ENCODE measurements around the gene LBP. TPM values are rescaled to one million over a fixed set of nuclear protein-coding genes. Genes with fewer than 3 reads are reported as not detected.

LBP gene
- total RNA-seq, 2 donors from 2014 or later = 0.18 TPM; not detected in 1

- peaks cover 6% of the 10 kb centered on the region for H3K4me1 Mint-ChIP-seq
- H3K27ac Mint-ChIP-seq = no peak overlapping the region
- TF ChIP-seq CTCF (conservative IDR thresholded peaks at IDR 0.05) = no peak
- no peaks in the 10 kb centered on the region for H3K36me3 Mint-ChIP-seq (ENCODE audit: low read depth)
- Histone ChIP-seq H3K9ac (ENCODE audit: extremely low read depth, low read length, poor library complexity, severe bottlenecking) (no peak overlapping the region), H3K27ac (ENCODE audit: low read depth, low read length) (no peak overlapping the region), H3K9me3 (ENCODE audit: control insufficient read depth, low read length) (peaks cover 9% of the 10 kb centered on the region), H3K4me3 (ENCODE audit: low read length) (peak overlapping the region; percentile 47), H3K36me3 (ENCODE audit: control insufficient read depth, insufficient read depth, low read length) (no peaks in the 10 kb centered on the region), H3K27me3 (ENCODE audit: control insufficient read depth, insufficient read depth, low read length, poor library complexity, severe bottlenecking) (no peaks in the 10 kb centered on the region), H3K4me1 (ENCODE audit: control insufficient read depth, insufficient read depth, low read length) (no peaks in the 10 kb centered on the region)
- no peak for DNase-seq
- 76 to 81% methylated on average over 4 of the region's 4 CpGs for WGBS, 2 experiments (ENCODE audit: insufficient coverage in 1 of 2, insufficient read length in 1 of 2)
- H3K4me3 Mint-ChIP-seq = no peak overlapping the region
- H3K9me3 Mint-ChIP-seq = peaks cover 12% of the 10 kb centered on the region
- peaks cover 3% of the 10 kb centered on the region for H3K27me3 Mint-ChIP-seq (ENCODE audit: insufficient read depth)
These were observed 36.9 kb downstream of the LBP start for GRCh38 chr20:38383147-38383546.

GRCh38 chr20:38386004-38386403 lies 39.7 kb downstream of the LBP start:
- Histone ChIP-seq H3K9ac (ENCODE audit: extremely low read depth, low read length, poor library complexity, severe bottlenecking) (no peak overlapping the region), H3K9me3 (ENCODE audit: control insufficient read depth, low read length) (peaks cover 13% of the 10 kb centered on the region), H3K4me1 (ENCODE audit: control insufficient read depth, insufficient read depth, low read length) (no peaks in the 10 kb centered on the region), H3K4me3 (ENCODE audit: low read length) (no peak overlapping the region), H3K36me3 (ENCODE audit: control insufficient read depth, insufficient read depth, low read length) (no peaks in the 10 kb centered on the region), H3K27me3 (ENCODE audit: control insufficient read depth, insufficient read depth, low read length, poor library complexity, severe bottlenecking) (no peaks in the 10 kb centered on the region), H3K27ac (ENCODE audit: low read depth, low read length) (no peak overlapping the region)
- DNase-seq = no peak
- no peak overlapping the region for H3K4me3 Mint-ChIP-seq
- 93 to 97% methylated on average over 8 of the region's 8 CpGs for WGBS, 2 experiments (ENCODE audit: insufficient coverage in 1 of 2, insufficient read length in 1 of 2)
- peaks cover 6% of the 10 kb centered on the region for H3K4me1 Mint-ChIP-seq
- no peaks in the 10 kb centered on the region for H3K36me3 Mint-ChIP-seq (ENCODE audit: low read depth)
- no peak overlapping the region for H3K27ac Mint-ChIP-seq
- peaks cover 3% of the 10 kb centered on the region for H3K27me3 Mint-ChIP-seq (ENCODE audit: insufficient read depth)
- H3K9me3 Mint-ChIP-seq = no peaks in the 10 kb centered on the region
- TF ChIP-seq CTCF (conservative IDR thresholded peaks at IDR 0.05) = no peak

- Histone ChIP-seq H3K36me3 (ENCODE audit: control insufficient read depth, insufficient read depth, low read length) (no peaks in the 10 kb centered on the region), H3K27ac (ENCODE audit: low read depth, low read length) (no peak overlapping the region), H3K4me1 (ENCODE audit: control insufficient read depth, insufficient read depth, low read length) (no peaks in the 10 kb centered on the region), H3K9ac (ENCODE audit: extremely low read depth, low read length, poor library complexity, severe bottlenecking) (no peak overlapping the region), H3K27me3 (ENCODE audit: control insufficient read depth, insufficient read depth, low read length, poor library complexity, severe bottlenecking) (no peaks in the 10 kb centered on the region), H3K9me3 (ENCODE audit: control insufficient read depth, low read length) (peaks cover 19% of the 10 kb centered on the region), H3K4me3 (ENCODE audit: low read length) (no peak overlapping the region)
- Mint-ChIP-seq H3K4me1 (peaks cover 6% of the 10 kb centered on the region), H3K27ac (no peak overlapping the region), H3K36me3 (ENCODE audit: low read depth) (no peaks in the 10 kb centered on the region), H3K4me3 (no peak overlapping the region), H3K27me3 (ENCODE audit: insufficient read depth) (peaks cover 3% of the 10 kb centered on the region), H3K9me3 (no peaks in the 10 kb centered on the region)
- no peak for TF ChIP-seq CTCF (conservative IDR thresholded peaks at IDR 0.05)
- WGBS, 2 experiments (ENCODE audit: insufficient coverage in 1 of 2, insufficient read length in 1 of 2) = 80 to 93% methylated on average over 2 of the region's 2 CpGs
- DNase-seq = no peak
These were observed 40.6 kb downstream of the LBP start for GRCh38 chr20:38386851-38387250.

All from endodermal cell (in vitro differentiated cells).